Occipital lobe (tissue), 2 donors: Measurements from ENCODE around the gene C16orf95. TPM values are rescaled to one million over a fixed set of nuclear protein-coding genes. Genes with fewer than 3 reads are reported as not detected.

ENCODE experiments used
- DNase-seq: peaks from one replicate; lab custom pipeline; 2025; lab: John Stamatoyannopoulos, UW
- total RNA-seq: library from RNA; depleted of rRNA; stranded (reverse); fragments of >200 nt; gene quantifications from one replicate; pipeline ENCODE4 v1.2.3, GENCODE V29; 2014

Gene C16orf95
- total RNA-seq, 1 donor from 2014 or later: 3.1 TPM

GRCh38 chr16:87332150-87332549 is 15.0 kb upstream of the C16orf95 start:
- no peak for DNase-seq

GRCh38 chr16:87331241-87331801 is 14.1 kb upstream of the C16orf95 start:
- no peak for DNase-seq

GRCh38 chr16:87330646-87331045 is 13.5 kb upstream of the C16orf95 start:
- DNase-seq: no peak

GRCh38 chr16:87330257-87330624 is 13.0 kb upstream of the C16orf95 start:
- no peak for DNase-seq

- no peak for DNase-seq
These were observed 12.5 kb upstream of the C16orf95 start for GRCh38 chr16:87329436-87330256.

GRCh38 chr16:87328846-87329245 is 11.7 kb upstream of the C16orf95 start:
- DNase-seq: no peak

- no peak for DNase-seq
These were observed 10.8 kb upstream of the C16orf95 start for GRCh38 chr16:87327798-87328495.

- peak; percentile 65 for DNase-seq
These were observed 9.0 kb upstream of the C16orf95 start for GRCh38 chr16:87326151-87326571.

- no peak for DNase-seq
These were observed 8.2 kb upstream of the C16orf95 start for GRCh38 chr16:87325423-87325858.

- DNase-seq: no peak
These were observed 7.5 kb upstream of the C16orf95 start for GRCh38 chr16:87324411-87325275.

GRCh38 chr16:87323727-87324410 is 6.7 kb upstream of the C16orf95 start:
- DNase-seq: no peak

GRCh38 chr16:87322833-87323726 is 5.9 kb upstream of the C16orf95 start:
- no peak for DNase-seq

GRCh38 chr16:87322360-87322759 is 5.2 kb upstream of the C16orf95 start:
- no peak for DNase-seq

- DNase-seq: no peak
These were observed 4.3 kb upstream of the C16orf95 start for GRCh38 chr16:87321336-87322107.

GRCh38 chr16:87320510-87321227 is 3.5 kb upstream of the C16orf95 start:
- DNase-seq: no peak

- DNase-seq: no peak
These were observed 2.9 kb upstream of the C16orf95 start for GRCh38 chr16:87319997-87320491.

- no peak for DNase-seq
These were observed 1.8 kb upstream of the C16orf95 start for GRCh38 chr16:87319011-87319410.
